Fibroblast of villous mesenchyme (primary cell): ENCODE measurements around the gene ZNF512B. TPM values are rescaled to one million over a fixed set of nuclear protein-coding genes. Genes with fewer than 3 reads are reported as not detected.
"Not testable (repeated sequence)": the region's sequence is repeated elsewhere in the genome, so short reads cannot be mapped to it uniquely, and the experiment has no call there.

Experiments used
- DNase-seq: peaks from one replicate; pipeline ENCODE4 v3.0.0-alpha.2; 2010; ENCODE audit warnings: low read depth
- H3K4me3 ChIP-seq: 2 replicates; pipeline ENCODE4 v1.5.1; 2011; ENCODE audit warnings: low read depth, mild to moderate bottlenecking, low read length
- total RNA-seq: library from RNA; depleted of rRNA; stranded (reverse); fragments of >200 nt; gene quantifications from 2 replicates; pipeline ENCODE4 v1.2.3, GENCODE V29; 2012
- TF ChIP-seq, protein P1 (sequence below): IDR thresholded peaks from 2 replicates; pipeline ENCODE4 v1.5.1; 2012; ENCODE audit warnings: low read depth, mild to moderate bottlenecking, low read length; ENCODE audit not compliant: insufficient read depth

ZNF512B gene
- total RNA-seq, 1 donor = 13.8 TPM

DNA sequence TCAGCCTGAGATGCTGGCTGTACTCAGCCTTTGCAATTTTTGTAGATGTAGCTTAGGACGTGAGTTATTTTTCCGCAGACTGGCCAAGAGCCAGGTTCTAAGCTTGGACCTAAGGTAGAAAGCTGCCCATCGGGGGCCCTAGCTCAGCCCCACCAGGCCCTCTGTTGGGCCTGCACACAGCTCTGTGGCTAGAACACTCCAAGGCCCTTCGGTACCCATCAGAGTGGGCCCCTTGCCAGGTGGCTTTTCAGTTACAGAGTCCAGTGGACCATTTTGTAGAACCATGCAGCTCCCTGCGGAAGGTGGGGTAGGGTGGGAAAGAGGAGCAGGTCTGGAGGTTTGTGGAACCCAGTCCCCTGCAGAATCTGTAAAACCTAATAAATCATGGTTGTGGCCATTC lies 36.1 kb downstream of the ZNF512B start:
- DNase-seq = no peak
- TF ChIP-seq, protein P1, sequence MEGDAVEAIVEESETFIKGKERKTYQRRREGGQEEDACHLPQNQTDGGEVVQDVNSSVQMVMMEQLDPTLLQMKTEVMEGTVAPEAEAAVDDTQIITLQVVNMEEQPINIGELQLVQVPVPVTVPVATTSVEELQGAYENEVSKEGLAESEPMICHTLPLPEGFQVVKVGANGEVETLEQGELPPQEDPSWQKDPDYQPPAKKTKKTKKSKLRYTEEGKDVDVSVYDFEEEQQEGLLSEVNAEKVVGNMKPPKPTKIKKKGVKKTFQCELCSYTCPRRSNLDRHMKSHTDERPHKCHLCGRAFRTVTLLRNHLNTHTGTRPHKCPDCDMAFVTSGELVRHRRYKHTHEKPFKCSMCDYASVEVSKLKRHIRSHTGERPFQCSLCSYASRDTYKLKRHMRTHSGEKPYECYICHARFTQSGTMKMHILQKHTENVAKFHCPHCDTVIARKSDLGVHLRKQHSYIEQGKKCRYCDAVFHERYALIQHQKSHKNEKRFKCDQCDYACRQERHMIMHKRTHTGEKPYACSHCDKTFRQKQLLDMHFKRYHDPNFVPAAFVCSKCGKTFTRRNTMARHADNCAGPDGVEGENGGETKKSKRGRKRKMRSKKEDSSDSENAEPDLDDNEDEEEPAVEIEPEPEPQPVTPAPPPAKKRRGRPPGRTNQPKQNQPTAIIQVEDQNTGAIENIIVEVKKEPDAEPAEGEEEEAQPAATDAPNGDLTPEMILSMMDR = no peak
- H3K4me3 ChIP-seq = no peak overlapping the region

- H3K4me3 ChIP-seq = no peak overlapping the region
- TF ChIP-seq, protein P1 = no peak
- no peak for DNase-seq
These were observed 37.0 kb downstream of the ZNF512B start for GRCh38 chr20:63932606-63933160.

GRCh38 chr20:63931735-63932134 lies 38.0 kb downstream of the ZNF512B start:
- H3K4me3 ChIP-seq = no peak overlapping the region
- DNase-seq = no peak
- TF ChIP-seq, protein P1 = no peak

GRCh38 chr20:63930971-63931553 lies 38.7 kb downstream of the ZNF512B start:
- no peak for DNase-seq
- no peak overlapping the region for H3K4me3 ChIP-seq
- TF ChIP-seq, protein P1 = no peak

- H3K4me3 ChIP-seq, DNase-seq: not testable (repeated sequence)
These were observed 40.3 kb downstream of the ZNF512B start for GRCh38 chr20:63929473-63929883.

- no peak for DNase-seq
- TF ChIP-seq, protein P1 = no peak
These were observed 40.7 kb downstream of the ZNF512B start for GRCh38 chr20:63929071-63929470.

GRCh38 chr20:63926298-63926697 lies 43.4 kb downstream of the ZNF512B start:
- TF ChIP-seq, protein P1 = no peak
- DNase-seq = no peak
- H3K4me3 ChIP-seq = no peak overlapping the region

More at GRCh38 chr20:63929071-63929470, 40.7 kb downstream of the ZNF512B start:
- H3K4me3 ChIP-seq = no peak overlapping the region
